Measurements from ENCODE around the gene ANKRD29. TPM values are rescaled to one million over a fixed set of nuclear protein-coding genes. Genes with fewer than 3 reads are reported as not detected.

The ANKRD29 gene
- total RNA-seq, 1 donor from 2014 or later: 3.9 TPM

- DNase-seq (ENCODE audit: low spot score): peak; percentile 76
- intact Hi-C loops (cut with DNase I): no loop called here
These were observed 26.4 kb upstream of the ANKRD29 start, which contains the start of gene LAMA3 for GRCh38 chr18:23689031-23689615. LAMA3 (plus strand) TSS chr18:23689453; CDS start chr18:23689684, 231 bp downstream.

GRCh38 chr18:23688528-23688927, 25.8 kb upstream of the ANKRD29 start:
- intact Hi-C loops (cut with DNase I): no loop called here
- no peak for DNase-seq (ENCODE audit: low spot score)

- intact Hi-C loops (cut with DNase I): no loop called here
- DNase-seq (ENCODE audit: low spot score): no peak
These were observed 21.9 kb upstream of the ANKRD29 start for GRCh38 chr18:23684515-23685197.

- DNase-seq (ENCODE audit: low spot score): no peak
- intact Hi-C loops (cut with DNase I): no loop called here
These were observed 21.0 kb upstream of the ANKRD29 start for GRCh38 chr18:23683671-23684070.

GRCh38 chr18:23683155-23683554, 20.4 kb upstream of the ANKRD29 start:
- intact Hi-C loops (cut with DNase I): no loop called here
- DNase-seq (ENCODE audit: low spot score): no peak

- intact Hi-C loops (cut with DNase I): no loop called here
- no peak for DNase-seq (ENCODE audit: low spot score)
These were observed 19.8 kb upstream of the ANKRD29 start for GRCh38 chr18:23682472-23682871.

- DNase-seq (ENCODE audit: low spot score): no peak
- intact Hi-C loops (cut with DNase I): no loop called here
These were observed 19.3 kb upstream of the ANKRD29 start for GRCh38 chr18:23682045-23682444.

- intact Hi-C loops (cut with DNase I): no loop called here
- no peak for DNase-seq (ENCODE audit: low spot score)
These were observed 13.2 kb upstream of the ANKRD29 start for GRCh38 chr18:23675896-23676295.

GRCh38 chr18:23675236-23675635, 12.5 kb upstream of the ANKRD29 start:
- intact Hi-C loops (cut with DNase I): no loop called here
- DNase-seq (ENCODE audit: low spot score): no peak

GRCh38 chr18:23673725-23674124, 11.0 kb upstream of the ANKRD29 start:
- intact Hi-C loops (cut with DNase I): no loop called here
- DNase-seq (ENCODE audit: low spot score): no peak

GRCh38 chr18:23671564-23671963, 8.9 kb upstream of the ANKRD29 start:
- intact Hi-C loops (cut with DNase I): no loop called here
- no peak for DNase-seq (ENCODE audit: low spot score)

GRCh38 chr18:23669804-23670405, 7.2 kb upstream of the ANKRD29 start:
- intact Hi-C loops (cut with DNase I): no loop called here
- no peak for DNase-seq (ENCODE audit: low spot score)

GRCh38 chr18:23669202-23669766, 6.6 kb upstream of the ANKRD29 start:
- intact Hi-C loops (cut with DNase I): no loop called here

GRCh38 chr18:23668731-23669130, 6.0 kb upstream of the ANKRD29 start:
- DNase-seq (ENCODE audit: low spot score): no peak
- intact Hi-C loops (cut with DNase I): no loop called here

More at GRCh38 chr18:23669202-23669766, 6.6 kb upstream of the ANKRD29 start:
- DNase-seq (ENCODE audit: low spot score): no peak

GRCh38 chr18:23667114-23667513, 4.4 kb upstream of the ANKRD29 start:
- DNase-seq (ENCODE audit: low spot score): no peak
- intact Hi-C loops (cut with DNase I): no loop called here

GRCh38 chr18:23664674-23665073, 2.0 kb upstream of the ANKRD29 start:
- DNase-seq (ENCODE audit: low spot score): no peak
- intact Hi-C loops (cut with DNase I): no loop called here

- DNase-seq (ENCODE audit: low spot score): no peak
- intact Hi-C loops (cut with DNase I): no loop called here
These were observed 889 bp downstream of the ANKRD29 start for GRCh38 chr18:23661735-23662308.

- DNase-seq (ENCODE audit: low spot score): no peak
- intact Hi-C loops (cut with DNase I): no loop called here
These were observed 4.4 kb downstream of the ANKRD29 start for GRCh38 chr18:23658285-23658684.

- intact Hi-C loops (cut with DNase I): no loop called here
These were observed 10.5 kb downstream of the ANKRD29 start for GRCh38 chr18:23652232-23652631.

More at GRCh38 chr18:23652232-23652631, 10.5 kb downstream of the ANKRD29 start:
- DNase-seq (ENCODE audit: low spot score): no peak
